Measurements from ENCODE around the gene MATR3. TPM values are rescaled to one million over a fixed set of nuclear protein-coding genes. Genes with fewer than 3 reads are reported as not detected.
"Not testable (repeated sequence)": the region's sequence is repeated elsewhere in the genome, so short reads cannot be mapped to it uniquely, and the experiment has no call there.

MATR3 gene
- total RNA-seq, 2 experiments from 2014 or later, result 163 to 179 TPM

GRCh38 chr5:139263536-139263935 lies 30.0 kb upstream of the MATR3 start:
- intact Hi-C loops (cut with micrococcal nuclease), result loop anchor here (2.0 kb wide), 2 partner anchors 475 to 685 kb away; no protein-coding TSS in a partner anchor

GRCh38 chr5:139263946-139264345 lies 29.6 kb upstream of the MATR3 start:
- Mint-ChIP-seq H3K27ac (no peak overlapping the region), H3K36me3 (no peaks in the 10 kb centered on the region), H3K4me3 (no peak overlapping the region), H3K9me3 (no peaks in the 10 kb centered on the region), H3K4me1 (ENCODE audit: low read depth) (peaks cover 4% of the 10 kb centered on the region), H3K27me3 (peaks cover 1% of the 10 kb centered on the region)
- POLR2A ChIA-PET, result no interaction called here
- no peak for DNase-seq
- intact Hi-C loops (cut with micrococcal nuclease), result loop anchor here (2.0 kb wide), 2 partner anchors 475 to 685 kb away; no protein-coding TSS in a partner anchor
- CTCF ChIA-PET, result interaction anchor here (0.7 kb wide), 1 partner anchor 167 kb away, joined by 3 read pairs; no protein-coding TSS in a partner anchor

More at GRCh38 chr5:139263536-139263935, 30.0 kb upstream of the MATR3 start:
- H3K27ac Mint-ChIP-seq, result no peak overlapping the region
- ChIA-PET POLR2A (no interaction called here), CTCF (no interaction called here)
- peaks cover 1% of the 10 kb centered on the region for H3K27me3 Mint-ChIP-seq
- H3K4me3 Mint-ChIP-seq, result no peak overlapping the region
- H3K36me3 Mint-ChIP-seq, result no peaks in the 10 kb centered on the region
- peaks cover 4% of the 10 kb centered on the region for H3K4me1 Mint-ChIP-seq (ENCODE audit: low read depth)
- no peak for DNase-seq
- H3K9me3 Mint-ChIP-seq, result no peaks in the 10 kb centered on the region

- H3K27me3 Mint-ChIP-seq, result no peaks in the 10 kb centered on the region
- peaks cover 5% of the 10 kb centered on the region for H3K4me1 Mint-ChIP-seq (ENCODE audit: low read depth)
- DNase-seq, result no peak
- H3K27ac Mint-ChIP-seq, result no peak overlapping the region
- ChIA-PET POLR2A (no interaction called here), CTCF (interaction anchor here (1.1 kb wide), 1 partner anchor 14 kb away, joined by 3 read pairs; no protein-coding TSS in a partner anchor)
- H3K4me3 Mint-ChIP-seq, result no peak overlapping the region
- no peaks in the 10 kb centered on the region for H3K36me3 Mint-ChIP-seq
- intact Hi-C loops (cut with micrococcal nuclease), result no loop called here
- H3K9me3 Mint-ChIP-seq, result no peaks in the 10 kb centered on the region
Measured at GRCh38 chr5:139265001-139265400, 28.5 kb upstream of the MATR3 start.

GRCh38 chr5:139266236-139266635 lies 27.3 kb upstream of the MATR3 start:
- ChIA-PET CTCF (interaction anchor here (0.6 kb wide), 1 partner anchor 107 kb away, joined by 3 read pairs; no protein-coding TSS in a partner anchor), POLR2A (no interaction called here)
- H3K4me1 Mint-ChIP-seq (ENCODE audit: low read depth), result peaks cover 10% of the 10 kb centered on the region
- H3K36me3 Mint-ChIP-seq, result no peaks in the 10 kb centered on the region
- H3K27me3 Mint-ChIP-seq, result no peaks in the 10 kb centered on the region
- intact Hi-C loops (cut with micrococcal nuclease), result no loop called here
- DNase-seq, result no peak
- no peak overlapping the region for H3K4me3 Mint-ChIP-seq
- H3K27ac Mint-ChIP-seq, result no peak overlapping the region
- no peaks in the 10 kb centered on the region for H3K9me3 Mint-ChIP-seq

DNA sequence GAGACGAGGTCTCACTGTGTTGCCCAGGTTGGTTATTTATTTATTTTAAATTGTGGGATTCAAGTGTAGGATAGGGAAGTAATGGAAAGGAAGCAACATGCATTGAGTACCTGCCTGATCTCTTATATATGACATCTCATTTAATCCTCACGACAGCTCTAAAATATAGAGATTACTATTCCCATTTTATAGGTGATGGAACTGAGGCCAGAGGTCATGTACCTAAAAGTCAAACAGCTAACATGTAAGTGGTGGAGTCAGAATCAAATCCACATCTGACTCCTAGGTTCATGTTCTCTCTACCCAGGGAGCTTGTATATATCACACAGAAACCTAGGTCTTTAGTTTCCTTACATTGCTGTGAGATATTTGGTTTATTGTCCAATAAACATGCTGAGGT lies 26.1 kb upstream of the MATR3 start:
- Mint-ChIP-seq H3K4me1 (ENCODE audit: low read depth) (peaks cover 16% of the 10 kb centered on the region), H3K4me3 (no peak overlapping the region), H3K36me3 (no peaks in the 10 kb centered on the region), H3K27me3 (peaks cover 2% of the 10 kb centered on the region), H3K27ac (no peak overlapping the region), H3K9me3 (no peaks in the 10 kb centered on the region)
- POLR2A ChIA-PET, result no interaction called here
- CTCF ChIA-PET, result interaction anchor here (0.6 to 2.6 kb wide), 3 partner anchors 16 to 499 kb away, joined by 3 to 12 read pairs (median 3); no protein-coding TSS in a partner anchor
- intact Hi-C loops (cut with micrococcal nuclease), result no loop called here
- DNase-seq, result no peak

GRCh38 chr5:139268364-139269202 lies 25.0 kb upstream of the MATR3 start:
- no peak overlapping the region for H3K4me3 Mint-ChIP-seq
- CTCF ChIA-PET, result interaction anchor here (0.8 to 2.6 kb wide), 4 partner anchors 9 to 444 kb away, joined by 3 to 12 read pairs (median 3); no protein-coding TSS in a partner anchor
- no peak for DNase-seq

GRCh38 chr5:139270718-139271117 lies 22.8 kb upstream of the MATR3 start:
- H3K4me3 Mint-ChIP-seq; intact Hi-C loops (cut with micrococcal nuclease); CTCF ChIA-PET; H3K27me3 Mint-ChIP-seq; H3K27ac Mint-ChIP-seq; DNase-seq; H3K9me3 Mint-ChIP-seq: not testable (repeated sequence)
- POLR2A ChIA-PET, result interaction anchor here (1.0 kb wide), 1 partner anchor 62 kb away, joined by 3 read pairs; no protein-coding TSS in a partner anchor
- Mint-ChIP-seq H3K4me1 (ENCODE audit: low read depth) (peaks cover 37% of the 10 kb centered on the region), H3K36me3 (peaks cover 12% of the 10 kb centered on the region)

More at GRCh38 chr5:139268364-139269202, 25.0 kb upstream of the MATR3 start:
- Mint-ChIP-seq H3K36me3 (no peaks in the 10 kb centered on the region), H3K27ac (no peak overlapping the region), H3K4me1 (ENCODE audit: low read depth) (peaks cover 27% of the 10 kb centered on the region), H3K9me3 (no peaks in the 10 kb centered on the region), H3K27me3 (peaks cover 2% of the 10 kb centered on the region)
- intact Hi-C loops (cut with micrococcal nuclease), result no loop called here
- POLR2A ChIA-PET, result no interaction called here

DNA sequence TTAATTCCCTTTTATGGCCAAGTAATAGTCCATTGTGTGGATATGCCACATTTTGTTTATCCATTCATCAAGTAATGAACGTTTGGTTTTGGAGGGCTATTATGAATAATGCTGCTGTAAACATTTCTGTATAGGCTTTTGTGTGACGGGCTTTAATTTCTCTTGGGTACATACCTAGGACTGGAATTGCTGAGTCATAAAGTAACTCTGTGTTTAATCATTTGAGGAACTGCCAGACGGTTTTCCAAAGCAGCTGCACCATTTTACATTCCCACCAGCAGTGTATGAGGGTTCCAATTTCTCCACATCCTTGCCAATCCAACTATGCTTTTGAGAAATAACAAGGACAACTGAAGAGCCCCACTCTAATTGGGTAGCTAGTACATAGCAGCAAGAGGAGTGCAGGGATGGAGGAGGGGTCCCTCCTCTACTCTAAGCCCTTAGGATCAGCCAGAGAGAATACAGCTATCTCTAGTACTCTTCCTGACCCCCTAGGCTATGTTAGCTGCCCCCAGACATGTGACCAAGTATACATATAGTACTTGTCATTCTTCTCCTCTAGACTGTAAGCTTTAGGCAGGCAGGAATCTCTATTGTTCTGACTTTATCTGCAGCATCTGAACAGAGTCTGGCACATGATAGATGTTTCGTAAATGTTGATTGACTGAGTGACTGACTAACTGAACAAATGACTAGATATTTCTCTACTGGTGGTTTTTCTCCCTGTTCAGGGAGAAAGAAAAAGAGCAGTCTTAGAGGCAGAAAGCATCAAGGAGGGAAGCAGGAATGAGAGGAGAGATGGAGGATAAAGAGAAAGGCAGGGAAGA lies 22.1 kb upstream of the MATR3 start:
- CTCF ChIA-PET, result interaction anchor here (0.8 to 2.0 kb wide), 5 partner anchors 9 to 692 kb away, joined by 3 to 7 read pairs (median 4); no protein-coding TSS in a partner anchor
- H3K36me3 Mint-ChIP-seq, result peaks cover 19% of the 10 kb centered on the region
- DNase-seq, result no peak
- H3K27me3 Mint-ChIP-seq, result peaks cover 2% of the 10 kb centered on the region
- intact Hi-C loops (cut with micrococcal nuclease), result loop anchor here (2.0 kb wide), 2 partner anchors 21 to 119 kb away; no protein-coding TSS in a partner anchor
- no peaks in the 10 kb centered on the region for H3K9me3 Mint-ChIP-seq
- no peak overlapping the region for H3K27ac Mint-ChIP-seq
- POLR2A ChIA-PET, result interaction anchor here (1.0 kb wide), 1 partner anchor 62 kb away, joined by 3 read pairs; no protein-coding TSS in a partner anchor
- H3K4me3 Mint-ChIP-seq, result no peak overlapping the region
- peaks cover 44% of the 10 kb centered on the region for H3K4me1 Mint-ChIP-seq (ENCODE audit: low read depth)

GRCh38 chr5:139272471-139273321 lies 20.8 kb upstream of the MATR3 start:
- peak overlapping the region; percentile 96 for H3K4me3 Mint-ChIP-seq
- ChIA-PET POLR2A (interaction anchor here (1.3 to 10.8 kb wide), 3 partner anchors 21 to 290 kb away, joined by 3 to 112 read pairs (median 6); partner anchors contain the start of gene MATR3), CTCF (interaction anchor here (0.7 to 2.0 kb wide), 5 partner anchors 12 to 694 kb away, joined by 4 to 7 read pairs (median 4); partner anchors contain the start of gene MATR3)
- peak overlapping the region; percentile 52 for H3K27ac Mint-ChIP-seq
- H3K4me1 Mint-ChIP-seq (ENCODE audit: low read depth), result peaks cover 56% of the 10 kb centered on the region
- H3K27me3 Mint-ChIP-seq, result peaks cover 2% of the 10 kb centered on the region
- intact Hi-C loops (cut with micrococcal nuclease), result loop anchor here (1.0 to 2.0 kb wide), 3 partner anchors 22 to 118 kb away; partner anchors contain the start of gene PAIP2
- H3K36me3 Mint-ChIP-seq, result peaks cover 29% of the 10 kb centered on the region
- no peaks in the 10 kb centered on the region for H3K9me3 Mint-ChIP-seq
- DNase-seq, result peak; percentile 53

GRCh38 chr5:139273322-139273571 lies 20.3 kb upstream of the MATR3 start:
- no peak for DNase-seq
- peaks cover 30% of the 10 kb centered on the region for H3K36me3 Mint-ChIP-seq
- intact Hi-C loops (cut with micrococcal nuclease), result loop anchor here (1.0 to 2.0 kb wide), 3 partner anchors 22 to 118 kb away; partner anchors contain the start of gene PAIP2
- H3K9me3 Mint-ChIP-seq, result no peaks in the 10 kb centered on the region
- ChIA-PET POLR2A (interaction anchor here (0.6 to 10.8 kb wide), 5 partner anchors 20 to 290 kb away, joined by 3 to 112 read pairs (median 3); partner anchors contain the start of gene MATR3), CTCF (interaction anchor here (0.7 to 2.0 kb wide), 3 partner anchors 12 to 23 kb away, joined by 4 to 7 read pairs (median 5); partner anchors contain the start of gene MATR3)
- H3K27me3 Mint-ChIP-seq, result peaks cover 2% of the 10 kb centered on the region
- H3K27ac Mint-ChIP-seq, result peak overlapping the region; percentile 89
- peak overlapping the region; percentile 96 for H3K4me3 Mint-ChIP-seq
- H3K4me1 Mint-ChIP-seq (ENCODE audit: low read depth), result peaks cover 59% of the 10 kb centered on the region

Measured in activated CD4-positive, alpha-beta memory T cell treated with anti-CD3 and anti-CD28 coated beads for 36 hours (primary cell).